Left ventricle myocardium inferior (tissue), 1 donor: ENCODE data around the gene TMX1. TPM values are rescaled to one million over a fixed set of nuclear protein-coding genes. Genes with fewer than 3 reads are reported as not detected.

ENCODE experiments used
- DNase-seq: peaks from one replicate; pipeline ENCODE4 v3.0.0-alpha.2; 2020
- H3K27ac ChIP-seq: fragments of 200-600 bp; replicated peaks from 2 replicates; pipeline ENCODE4 v1.8.0; 2021
- H3K27me3 ChIP-seq: fragments of 200-600 bp; 2 replicates; pipeline ENCODE4 v1.8.0; 2021; ENCODE audit warnings: low read depth
- H3K36me3 ChIP-seq: fragments of 200-600 bp; 2 replicates; pipeline ENCODE4 v1.8.0; 2021
- H3K4me1 ChIP-seq: fragments of 200-600 bp; 2 replicates; pipeline ENCODE4 v1.8.0; 2021
- H3K4me3 ChIP-seq: fragments of 200-600 bp; 2 replicates; pipeline ENCODE4 v1.8.0; 2021; ENCODE audit warnings: mild to moderate bottlenecking, moderate library complexity
- H3K9me3 ChIP-seq: fragments of 200-600 bp; replicated peaks from 2 replicates; pipeline ENCODE4 v1.8.0; 2021
- intact Hi-C: fragments of 100-400 bp; cut with micrococcal nuclease; formaldehyde crosslinking; loops from one replicate; pipeline ENCODE4 v1.11.0; 2022
- total RNA-seq: library from RNA; stranded (reverse); fragmentation: NEBNext Ultra II Directional; extraction: Animal tissue kit (Norgen Biotek cat#: 25700); gene quantifications from one replicate; pipeline ENCODE4 v1.2.1, GENCODE V29; 2021
- TF ChIP-seq, protein P1 (sequence below): fragments of 200-600 bp; IDR thresholded peaks from 2 replicates; pipeline ENCODE4 v1.8.0; 2021; ENCODE audit warnings: antibody characterized with exemption, mild to moderate bottlenecking, borderline replicate concordance
- donor health status: DM: no; HTN: yes; CAD: no; lungs with severe emphysema.

Gene TMX1
- total RNA-seq, 1 donor from 2014 or later: 8.6 TPM

GRCh38 chr14:51285120-51285519, 45.1 kb downstream of the TMX1 start:
- TF ChIP-seq, protein P1, sequence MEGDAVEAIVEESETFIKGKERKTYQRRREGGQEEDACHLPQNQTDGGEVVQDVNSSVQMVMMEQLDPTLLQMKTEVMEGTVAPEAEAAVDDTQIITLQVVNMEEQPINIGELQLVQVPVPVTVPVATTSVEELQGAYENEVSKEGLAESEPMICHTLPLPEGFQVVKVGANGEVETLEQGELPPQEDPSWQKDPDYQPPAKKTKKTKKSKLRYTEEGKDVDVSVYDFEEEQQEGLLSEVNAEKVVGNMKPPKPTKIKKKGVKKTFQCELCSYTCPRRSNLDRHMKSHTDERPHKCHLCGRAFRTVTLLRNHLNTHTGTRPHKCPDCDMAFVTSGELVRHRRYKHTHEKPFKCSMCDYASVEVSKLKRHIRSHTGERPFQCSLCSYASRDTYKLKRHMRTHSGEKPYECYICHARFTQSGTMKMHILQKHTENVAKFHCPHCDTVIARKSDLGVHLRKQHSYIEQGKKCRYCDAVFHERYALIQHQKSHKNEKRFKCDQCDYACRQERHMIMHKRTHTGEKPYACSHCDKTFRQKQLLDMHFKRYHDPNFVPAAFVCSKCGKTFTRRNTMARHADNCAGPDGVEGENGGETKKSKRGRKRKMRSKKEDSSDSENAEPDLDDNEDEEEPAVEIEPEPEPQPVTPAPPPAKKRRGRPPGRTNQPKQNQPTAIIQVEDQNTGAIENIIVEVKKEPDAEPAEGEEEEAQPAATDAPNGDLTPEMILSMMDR: no peak
- no peak for DNase-seq
- intact Hi-C loops: loop anchor here (10.0 kb wide), 2 partner anchors 90 to 370 kb away; partner anchors contain the start of gene FRMD6

DNA sequence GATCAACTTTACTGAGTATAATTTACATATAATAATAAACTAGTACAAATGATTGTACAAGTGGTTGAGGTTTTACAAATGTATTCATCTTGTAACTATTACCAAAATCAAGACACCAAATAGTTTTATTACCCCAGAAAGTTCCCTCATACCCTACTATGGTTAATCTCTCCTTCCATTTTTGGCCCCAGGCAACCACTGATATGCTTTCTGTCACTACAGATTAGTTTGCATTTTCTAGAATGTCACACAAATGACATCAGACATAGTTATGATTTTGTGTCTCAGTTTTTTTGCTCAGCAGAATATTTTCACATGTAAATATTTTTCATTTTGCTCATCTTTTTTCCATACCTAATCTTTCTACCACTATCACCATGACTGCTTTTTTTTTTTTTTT, 49.1 kb downstream of the TMX1 start:
- Histone ChIP-seq H3K27me3 (no peaks in the 10 kb centered on the region), H3K4me1 (peaks cover 25% of the 10 kb centered on the region), H3K36me3 (no peaks in the 10 kb centered on the region), H3K9me3 (no peaks in the 10 kb centered on the region), H3K4me3 (no peak overlapping the region), H3K27ac (no peak overlapping the region)
- no peak for DNase-seq
- intact Hi-C loops: loop anchor here (10.0 kb wide), 2 partner anchors 86 to 366 kb away; partner anchors contain the start of gene FRMD6
- TF ChIP-seq, protein P1: no peak

More at GRCh38 chr14:51285120-51285519, 45.1 kb downstream of the TMX1 start:
- H3K27ac ChIP-seq: no peak overlapping the region
- H3K9me3 ChIP-seq: no peaks in the 10 kb centered on the region
- no peak overlapping the region for H3K4me3 ChIP-seq
- H3K4me1 ChIP-seq: no peaks in the 10 kb centered on the region
- no peaks in the 10 kb centered on the region for H3K36me3 ChIP-seq
- H3K27me3 ChIP-seq: no peaks in the 10 kb centered on the region

DNA sequence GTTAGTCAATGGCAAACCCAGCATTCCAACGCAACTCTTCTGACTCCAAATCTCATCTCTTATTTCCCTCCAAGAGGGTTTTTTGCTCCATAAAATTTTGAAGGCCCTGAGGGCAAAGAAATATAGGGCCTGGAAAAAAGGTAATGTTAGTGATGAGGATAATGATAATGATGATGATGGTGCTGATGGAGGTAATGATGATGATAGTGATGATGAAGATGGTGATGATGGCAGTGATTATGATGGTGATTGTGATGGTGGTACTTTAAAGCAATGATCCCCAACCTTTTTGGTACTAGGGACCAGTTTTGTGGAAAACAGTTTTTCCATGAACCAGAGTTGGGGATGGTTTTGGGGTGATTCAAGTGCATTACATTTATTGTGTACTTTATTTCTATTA, 50.1 kb downstream of the TMX1 start:
- intact Hi-C loops: no loop called here
- Histone ChIP-seq H3K9me3 (no peaks in the 10 kb centered on the region), H3K36me3 (no peaks in the 10 kb centered on the region), H3K27ac (no peak overlapping the region), H3K4me1 (peaks cover 25% of the 10 kb centered on the region), H3K4me3 (no peak overlapping the region), H3K27me3 (no peaks in the 10 kb centered on the region)
- TF ChIP-seq, protein P1: no peak
- no peak for DNase-seq

- H3K4me3 ChIP-seq: no peak overlapping the region
- H3K4me1 ChIP-seq: peaks cover 25% of the 10 kb centered on the region
- no peaks in the 10 kb centered on the region for H3K36me3 ChIP-seq
- no peaks in the 10 kb centered on the region for H3K9me3 ChIP-seq
- H3K27me3 ChIP-seq: no peaks in the 10 kb centered on the region
- no peak for DNase-seq
- TF ChIP-seq, protein P1: no peak
- intact Hi-C loops: no loop called here
- H3K27ac ChIP-seq: no peak overlapping the region
Observed at GRCh38 chr14:51291016-51291415, 51.0 kb downstream of the TMX1 start.

DNA sequence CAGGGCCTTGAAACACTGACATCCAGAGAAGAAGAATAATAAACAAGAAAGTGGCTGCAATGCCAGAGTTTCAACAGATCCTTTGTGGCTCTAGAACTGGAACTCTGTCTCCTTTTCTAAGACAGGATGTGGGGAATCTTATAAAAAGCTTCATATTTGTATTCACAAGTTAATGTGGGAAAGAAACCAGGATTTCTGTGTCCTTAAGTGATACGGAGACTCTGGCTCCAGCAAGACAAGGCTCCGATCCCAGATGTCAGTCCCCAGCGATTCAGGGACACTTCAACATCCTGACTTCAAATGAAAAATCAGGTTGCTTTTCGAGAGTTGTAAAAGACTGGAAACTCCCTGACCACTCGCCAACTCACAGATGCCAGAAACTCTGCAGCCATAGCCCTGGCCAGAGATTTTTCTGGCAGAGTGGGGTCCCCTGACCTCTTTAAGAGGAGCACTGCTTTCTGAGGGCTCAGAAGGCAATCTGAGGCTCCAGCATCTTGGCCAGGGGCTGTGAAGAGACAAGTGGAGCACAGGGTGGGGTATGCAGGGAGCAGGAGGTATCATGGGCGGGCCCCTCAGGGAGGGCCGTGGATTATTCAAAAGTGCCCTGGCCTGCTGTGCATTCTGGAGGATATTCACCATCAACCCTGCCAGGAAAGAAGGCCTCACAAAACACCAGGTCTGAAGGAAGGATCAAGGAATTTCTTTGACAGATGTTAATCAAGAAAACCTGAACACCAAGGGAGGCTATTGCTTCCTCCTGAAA, 53.3 kb downstream of the TMX1 start:
- no peak overlapping the region for H3K4me3 ChIP-seq
- intact Hi-C loops: no loop called here
- H3K27ac ChIP-seq: peak overlapping the region; percentile 76
- TF ChIP-seq, protein P1: peak; percentile 18
- no peaks in the 10 kb centered on the region for H3K36me3 ChIP-seq
- peaks cover 25% of the 10 kb centered on the region for H3K4me1 ChIP-seq
- H3K9me3 ChIP-seq: no peaks in the 10 kb centered on the region
- H3K27me3 ChIP-seq: no peaks in the 10 kb centered on the region
- DNase-seq: peak; percentile 61
